ENCODE measurements around the gene AGPAT3. TPM values are rescaled to one million over a fixed set of nuclear protein-coding genes. Genes with fewer than 3 reads are reported as not detected.
A peak's percentile ranks its signal among the peaks of the same experiment; 100 is the strongest.

AGPAT3 gene
- total RNA-seq, 4 donors from 2014 or later = 61.0 to 77.9 (median 69.4) TPM

DNA sequence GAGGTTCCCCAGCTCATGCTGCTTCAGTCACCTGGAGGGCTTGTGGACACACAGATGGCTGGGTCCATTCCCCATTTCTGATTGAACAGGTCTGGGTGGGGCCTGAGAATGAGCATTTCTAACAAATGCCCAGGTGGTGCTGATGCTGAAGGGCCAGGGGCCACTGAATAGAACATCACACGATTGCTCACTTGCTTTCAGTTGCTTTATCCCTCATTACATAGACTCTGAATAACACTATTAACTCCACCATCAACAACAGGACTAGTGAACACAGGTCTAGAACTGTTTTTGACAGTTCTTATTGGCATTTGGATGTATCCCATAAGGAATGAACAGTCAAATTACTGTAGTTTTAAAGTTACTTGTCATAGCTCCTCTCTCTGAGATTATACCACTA is 159.2 kb downstream of the AGPAT3 start:
- Histone ChIP-seq H3K36me3 (no peaks in the 10 kb centered on the region), H3K4me3 (no peak overlapping the region), H3K9me3 (no peaks in the 10 kb centered on the region), H3K27ac (no peak overlapping the region), H3K4me1 (peaks cover 36% of the 10 kb centered on the region), H3K27me3 (no peaks in the 10 kb centered on the region)
- TF ChIP-seq EP300 (IDR thresholded peaks at IDR 0.05) (no peak), POLR2A (IDR thresholded peaks at IDR 0.05) (no peak), POLR2AphosphoS5 (IDR thresholded peaks at IDR 0.05) (no peak)
- TF ChIP-seq, protein P1, sequence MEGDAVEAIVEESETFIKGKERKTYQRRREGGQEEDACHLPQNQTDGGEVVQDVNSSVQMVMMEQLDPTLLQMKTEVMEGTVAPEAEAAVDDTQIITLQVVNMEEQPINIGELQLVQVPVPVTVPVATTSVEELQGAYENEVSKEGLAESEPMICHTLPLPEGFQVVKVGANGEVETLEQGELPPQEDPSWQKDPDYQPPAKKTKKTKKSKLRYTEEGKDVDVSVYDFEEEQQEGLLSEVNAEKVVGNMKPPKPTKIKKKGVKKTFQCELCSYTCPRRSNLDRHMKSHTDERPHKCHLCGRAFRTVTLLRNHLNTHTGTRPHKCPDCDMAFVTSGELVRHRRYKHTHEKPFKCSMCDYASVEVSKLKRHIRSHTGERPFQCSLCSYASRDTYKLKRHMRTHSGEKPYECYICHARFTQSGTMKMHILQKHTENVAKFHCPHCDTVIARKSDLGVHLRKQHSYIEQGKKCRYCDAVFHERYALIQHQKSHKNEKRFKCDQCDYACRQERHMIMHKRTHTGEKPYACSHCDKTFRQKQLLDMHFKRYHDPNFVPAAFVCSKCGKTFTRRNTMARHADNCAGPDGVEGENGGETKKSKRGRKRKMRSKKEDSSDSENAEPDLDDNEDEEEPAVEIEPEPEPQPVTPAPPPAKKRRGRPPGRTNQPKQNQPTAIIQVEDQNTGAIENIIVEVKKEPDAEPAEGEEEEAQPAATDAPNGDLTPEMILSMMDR (IDR thresholded peaks at IDR 0.05) = no peak
- peak; percentile 12 to 13 for DNase-seq (ENCODE audit: low spot score in 2 of 2)
- WGBS = 46% methylated on average over 1 of the region's 1 CpG

DNA sequence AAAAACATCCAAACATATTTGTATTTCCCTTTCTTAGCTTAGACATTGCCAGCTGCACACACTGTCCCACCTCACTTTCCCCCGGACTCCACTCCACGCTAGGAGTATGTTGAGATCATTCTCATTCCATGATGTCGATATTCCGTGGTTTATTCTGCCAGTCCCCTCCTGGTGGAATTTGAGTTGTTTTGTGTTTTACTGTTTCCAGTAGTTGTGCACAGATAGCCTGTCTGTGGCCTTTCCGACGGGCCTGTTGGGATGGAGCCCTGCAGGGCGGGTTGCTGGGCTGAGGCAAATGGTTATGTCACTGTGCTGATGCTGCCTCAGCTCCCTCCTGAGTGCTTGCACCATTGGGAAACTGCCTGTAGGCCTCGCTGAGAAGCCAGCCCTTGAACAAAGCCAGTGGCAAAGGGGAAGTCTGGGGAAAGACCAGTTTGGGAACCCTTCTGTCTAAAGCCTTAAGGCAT is 159.9 kb downstream of the AGPAT3 start:
- Histone ChIP-seq H3K27me3 (no peaks in the 10 kb centered on the region), H3K4me3 (no peak overlapping the region), H3K27ac (peak overlapping the region; percentile 38), H3K9me3 (no peaks in the 10 kb centered on the region), H3K4me1 (peaks cover 36% of the 10 kb centered on the region), H3K36me3 (no peaks in the 10 kb centered on the region)
- TF ChIP-seq, protein P1 (IDR thresholded peaks at IDR 0.05) = peak in 1 of 2 donors; percentile 3
- no peak for TF ChIP-seq POLR2A (IDR thresholded peaks at IDR 0.05)
- DNase-seq (ENCODE audit: low spot score in 2 of 2) = peak; percentile 75 to 76
- 33% methylated on average over 8 of the region's 8 CpGs for WGBS

DNA sequence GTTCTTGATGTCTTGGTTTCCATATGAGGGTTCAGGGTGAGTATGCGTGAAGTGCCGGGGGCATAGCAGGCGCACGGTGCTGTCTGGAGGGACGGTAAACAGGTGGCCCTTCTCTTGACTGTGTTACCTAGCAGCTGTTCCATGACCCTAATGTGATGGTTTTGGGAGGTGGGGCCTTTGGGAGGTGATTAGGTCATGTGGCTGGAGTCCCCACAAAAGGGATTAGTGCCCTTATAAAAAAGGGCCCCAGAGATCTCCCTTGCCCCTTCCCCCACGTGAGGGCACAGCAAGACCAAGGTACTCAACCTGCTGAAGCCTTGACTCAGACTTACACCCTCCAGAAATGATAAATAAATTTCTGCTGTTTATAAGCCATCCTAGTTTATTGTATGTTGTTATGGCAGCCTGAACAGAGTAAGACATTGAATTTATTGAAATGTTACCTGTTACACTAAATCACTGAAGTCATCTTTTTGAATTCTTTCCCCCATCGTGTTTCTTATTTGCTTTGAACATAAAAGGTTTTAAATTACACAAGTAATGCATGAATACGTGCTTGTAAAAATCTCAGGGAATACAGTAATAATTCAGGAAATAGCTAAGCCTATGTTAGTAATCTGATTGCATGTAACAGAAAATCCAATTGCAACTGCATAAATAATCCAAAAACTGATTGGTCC is 162.7 kb downstream of the AGPAT3 start:
- 87% methylated on average over 7 of the region's 8 CpGs for WGBS

GRCh38 chr21:44028287-44028659 is 163.2 kb downstream of the AGPAT3 start:
- Histone ChIP-seq H3K9me3 (no peaks in the 10 kb centered on the region), H3K36me3 (peaks cover 8% of the 10 kb centered on the region), H3K27me3 (no peaks in the 10 kb centered on the region), H3K27ac (no peak overlapping the region), H3K4me1 (peaks cover 30% of the 10 kb centered on the region), H3K4me3 (no peak overlapping the region)
- DNase-seq (ENCODE audit: low spot score in 2 of 2) = no peak
- WGBS = 93% methylated on average over 6 of the region's 6 CpGs
- TF ChIP-seq, protein P1 (IDR thresholded peaks at IDR 0.05) = no peak

More for the DNA sequence above, 162.7 kb downstream of the AGPAT3 start:
- no peak for TF ChIP-seq POLR2A (IDR thresholded peaks at IDR 0.05)
- no peak for TF ChIP-seq EP300 (IDR thresholded peaks at IDR 0.05)
- TF ChIP-seq, protein P1 (IDR thresholded peaks at IDR 0.05) = no peak
- TF ChIP-seq POLR2AphosphoS5 (IDR thresholded peaks at IDR 0.05) = no peak
- Histone ChIP-seq H3K27ac (no peak overlapping the region), H3K4me3 (no peak overlapping the region), H3K9me3 (no peaks in the 10 kb centered on the region), H3K27me3 (no peaks in the 10 kb centered on the region), H3K4me1 (peaks cover 30% of the 10 kb centered on the region), H3K36me3 (peaks cover 3% of the 10 kb centered on the region)
- no peak for DNase-seq (ENCODE audit: low spot score in 2 of 2)

DNA sequence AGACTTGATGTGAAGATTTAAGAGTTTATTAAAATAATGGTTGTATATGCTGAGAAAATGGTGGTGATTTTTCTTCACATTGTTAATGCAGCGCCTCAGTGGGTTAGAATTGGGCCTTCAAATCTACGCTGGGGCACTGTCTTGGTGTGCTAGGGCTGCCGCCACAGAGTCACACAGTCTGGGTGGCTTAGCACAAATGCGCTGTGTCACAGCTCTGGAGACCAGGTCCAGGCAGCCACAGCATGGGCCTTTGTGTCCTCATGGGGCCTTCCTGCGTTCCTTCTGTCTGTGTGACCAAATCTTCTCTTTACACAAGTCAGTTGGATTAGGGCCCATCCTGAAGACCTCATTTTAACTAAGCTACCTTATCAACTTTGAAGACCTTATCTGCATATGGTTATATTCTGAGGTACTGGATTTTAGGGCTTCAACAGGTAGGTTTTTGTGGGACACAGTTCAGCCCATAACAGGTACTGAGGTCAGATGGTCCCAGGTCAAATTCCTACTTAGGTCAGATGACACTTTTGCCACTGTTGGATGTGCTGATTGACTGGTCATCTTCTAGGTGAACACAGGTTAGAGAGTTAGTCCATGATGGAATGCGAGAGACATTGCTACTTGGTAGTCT is 164.6 kb downstream of the AGPAT3 start:
- Histone ChIP-seq H3K27me3 (no peaks in the 10 kb centered on the region), H3K27ac (no peak overlapping the region), H3K36me3 (peaks cover 19% of the 10 kb centered on the region), H3K4me3 (no peak overlapping the region), H3K4me1 (peaks cover 22% of the 10 kb centered on the region), H3K9me3 (no peaks in the 10 kb centered on the region)
- WGBS = 100% methylated on average over 6 of the region's 6 CpGs
- TF ChIP-seq, protein P1 (IDR thresholded peaks at IDR 0.05) = no peak
- TF ChIP-seq EP300 (IDR thresholded peaks at IDR 0.05) (no peak), POLR2A (IDR thresholded peaks at IDR 0.05) (no peak), POLR2AphosphoS5 (IDR thresholded peaks at IDR 0.05) (no peak)
- no peak for DNase-seq (ENCODE audit: low spot score in 2 of 2)

Measured in suprapubic skin (tissue), 4 donors.